GM19438 (cell line): ENCODE results near the gene STAT3.
"Not testable (repeated sequence)": the region's sequence is repeated elsewhere in the genome, so short reads cannot be mapped to it uniquely, and the experiment has no call there.

ENCODE experiments used
- ATAC-seq: cut with Tn5 transposase; IDR thresholded peaks from one replicate; pipeline ENCODE4 v1.9.1; 2021; ENCODE audit warnings: low read depth; ENCODE audit not compliant: unreplicated experiment

Gene STAT3

DNA sequence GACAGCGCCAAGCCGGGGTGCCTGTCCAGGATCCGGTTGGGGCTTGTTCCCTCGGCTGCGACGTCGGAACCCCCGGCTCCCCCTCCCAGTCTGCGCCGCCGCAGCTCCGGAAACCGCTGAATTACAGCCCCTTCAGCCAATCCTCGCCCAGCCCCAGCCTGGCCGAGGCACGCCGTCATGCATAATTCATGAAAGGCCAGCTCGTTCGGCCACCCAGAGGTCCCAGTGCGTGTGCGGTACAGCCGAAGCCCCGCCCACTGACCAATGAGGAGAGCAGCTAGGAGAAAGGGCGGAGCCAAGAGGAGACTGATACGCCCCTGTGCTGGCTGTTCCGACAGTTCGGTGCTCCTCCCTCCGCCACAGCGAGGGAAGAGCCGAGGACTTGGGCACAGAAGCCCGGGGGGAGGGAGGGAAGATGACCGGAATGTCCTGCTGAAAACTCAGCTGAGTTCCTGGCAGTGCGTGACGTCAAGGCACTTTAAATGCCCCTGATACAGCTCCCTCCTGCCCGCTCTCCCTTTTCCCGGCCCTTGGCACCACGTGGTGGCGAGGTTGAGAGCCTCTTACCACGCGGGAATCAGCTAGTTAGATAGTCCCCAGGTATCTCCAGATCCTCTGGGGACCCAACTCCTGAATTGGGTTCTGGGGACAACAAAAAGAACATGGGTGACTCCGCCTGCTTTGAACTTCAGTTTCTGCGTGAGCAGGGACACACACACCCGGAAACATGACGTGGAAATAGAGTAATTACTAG, at the start of gene STAT3:
STAT3 (minus strand) TSS at position 62 of the 754 bp plus-strand sequence. CDS start 39,926 bp downstream, outside the sequence.
- ATAC-seq, result peak; percentile 86

GRCh38 chr17:42436391-42436790, 48.1 kb upstream of the STAT3 start:
- ATAC-seq, result no peak

DNA sequence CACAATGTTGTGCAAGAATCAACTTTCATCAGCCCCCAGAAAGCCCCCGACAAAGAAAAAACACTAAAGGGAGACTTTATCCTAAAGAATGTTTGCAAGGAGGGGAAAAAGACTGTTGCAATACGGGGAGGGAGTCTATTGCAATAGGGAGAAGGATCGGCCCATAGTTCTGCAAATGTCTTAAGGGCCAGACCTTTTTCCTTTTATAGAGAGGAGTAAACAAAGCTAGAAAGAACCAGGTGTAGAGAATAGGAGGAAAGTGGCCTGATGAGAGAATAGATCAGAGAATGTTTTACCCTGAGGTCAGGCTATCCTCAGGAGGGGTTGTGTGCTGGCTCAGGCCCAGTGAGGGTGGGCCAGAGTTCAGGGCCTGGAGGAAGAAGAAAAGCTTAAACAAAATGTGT, 43.5 kb upstream of the STAT3 start:
- no peak for ATAC-seq

DNA sequence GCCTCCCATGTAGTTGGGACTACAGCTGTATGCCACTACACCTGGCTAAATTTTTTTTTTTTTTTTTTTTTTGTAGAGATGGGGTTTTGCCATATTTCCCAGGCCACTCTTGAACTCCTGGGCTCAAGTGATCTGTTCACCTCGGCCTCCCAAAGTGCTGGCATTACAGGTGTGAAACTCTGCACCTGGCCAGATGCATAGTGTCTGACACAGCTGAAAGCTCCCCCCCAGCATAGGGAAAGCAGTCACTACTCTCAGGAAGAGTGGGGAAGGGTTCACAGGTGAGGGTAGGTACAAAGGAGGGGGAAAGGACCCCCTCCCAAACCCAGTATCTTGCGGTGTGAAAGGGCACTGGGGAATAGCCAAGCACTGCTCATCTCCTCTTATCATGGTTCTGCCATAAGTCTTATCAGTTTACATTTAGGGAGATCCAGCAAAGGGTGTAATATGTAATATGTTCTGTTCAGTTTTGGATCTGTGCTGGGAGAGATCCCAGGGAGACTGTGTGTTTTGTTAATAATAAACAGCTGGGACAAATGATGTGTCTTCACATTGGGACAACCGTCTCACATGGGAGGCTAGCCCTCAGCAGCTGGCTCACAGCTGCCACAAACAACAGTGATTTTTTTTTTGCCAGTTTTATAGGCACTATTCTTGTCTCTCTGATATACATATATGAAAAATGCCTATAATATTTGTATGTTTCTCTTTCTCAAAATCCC, 41.6 kb upstream of the STAT3 start:
- no peak for ATAC-seq

DNA sequence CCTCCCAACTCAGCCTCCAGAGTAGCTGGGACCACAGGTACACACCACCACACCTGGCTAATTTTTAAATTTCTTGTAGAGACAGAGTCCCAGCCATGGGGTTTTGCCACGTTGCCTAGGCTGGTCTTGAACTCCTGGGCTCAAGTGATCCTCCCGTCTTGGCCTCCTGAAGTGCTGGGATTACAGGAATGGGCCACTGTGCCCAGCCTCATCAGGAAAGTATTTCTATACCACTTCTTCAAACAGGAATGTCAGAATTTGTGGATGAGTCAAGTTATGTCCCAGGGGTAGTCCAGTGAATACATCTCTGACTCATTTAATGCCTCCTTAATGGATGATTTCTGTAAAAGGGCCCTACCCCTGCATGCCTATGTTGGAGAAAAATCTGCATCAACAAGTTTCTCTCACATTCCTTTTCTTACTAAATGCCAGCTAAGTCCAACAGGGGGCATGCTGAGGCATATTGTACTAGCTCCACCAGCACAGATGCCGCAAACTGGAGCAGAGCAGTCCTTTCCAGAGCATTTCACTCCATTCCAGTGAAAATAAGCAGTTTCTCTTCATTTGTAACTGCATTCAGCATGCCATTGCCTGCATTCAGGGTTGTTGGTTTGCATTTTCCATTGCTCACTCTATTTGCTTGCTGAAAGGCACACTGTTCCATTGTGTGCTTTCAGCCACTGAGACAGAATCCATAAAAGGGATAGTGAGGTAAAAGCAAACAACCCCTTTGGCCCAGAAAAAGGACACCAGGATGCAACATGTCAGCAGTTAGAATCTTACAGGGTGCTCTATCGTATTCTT, 40.1 kb upstream of the STAT3 start:
- no peak for ATAC-seq

- no peak for ATAC-seq
These were observed 36.9 kb upstream of the STAT3 start for GRCh38 chr17:42424991-42425610.

DNA sequence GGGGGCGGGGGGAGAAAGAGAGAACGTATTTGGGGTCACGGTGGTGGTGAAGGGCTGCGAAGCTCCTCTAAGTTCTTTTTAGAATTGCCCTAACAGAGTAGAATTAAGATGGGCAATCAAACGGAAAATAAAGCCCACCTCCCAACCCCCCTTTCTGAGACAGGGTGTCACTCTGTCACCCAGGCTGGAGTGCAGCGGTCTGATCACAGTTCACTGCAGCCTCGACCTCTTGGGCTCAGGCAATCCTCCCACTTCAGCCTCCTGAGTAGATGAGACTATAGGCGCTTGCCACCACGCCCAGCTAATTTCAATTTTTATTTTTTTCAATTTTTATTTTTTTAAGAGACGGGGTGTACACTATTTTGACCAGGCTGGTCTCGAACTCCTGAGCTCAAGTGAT, 35.5 kb upstream of the STAT3 start:
- ATAC-seq, result no peak

GRCh38 chr17:42422958-42423712, 34.9 kb upstream of the STAT3 start, which contains the start of gene CAVIN1:
TSS of gene CAVIN1 (minus strand) at chr17:42423256. CDS start at chr17:42423097, 159 bp downstream.
- no peak for ATAC-seq

DNA sequence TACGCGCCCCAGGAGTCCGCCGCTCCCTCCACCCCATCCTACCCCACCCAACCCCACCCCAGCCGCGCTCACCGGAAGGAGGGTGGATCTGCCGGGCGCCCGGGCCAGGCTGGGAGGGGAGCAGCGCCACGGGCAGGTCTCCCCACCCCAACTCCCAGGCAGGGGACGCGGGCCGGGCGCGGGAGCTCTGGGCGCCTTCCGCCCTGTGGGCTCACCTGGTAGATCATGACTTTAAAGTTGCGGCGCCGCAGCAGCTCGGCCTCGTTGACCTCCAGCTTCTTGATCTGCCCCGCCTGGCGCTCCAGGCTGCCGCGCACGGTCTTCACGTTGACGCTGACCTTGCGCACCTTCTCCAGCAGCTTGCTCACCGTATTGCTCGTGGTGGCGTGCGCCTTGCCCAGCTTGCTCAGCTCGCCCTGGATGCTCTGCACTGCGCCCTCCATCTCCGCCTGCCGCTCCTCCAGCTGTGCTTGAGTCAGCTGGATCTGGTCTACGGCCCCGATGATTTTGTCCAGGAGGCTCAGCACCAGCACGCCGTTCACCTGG, 34.2 kb upstream of the STAT3 start:
- no peak for ATAC-seq

- ATAC-seq, result no peak
These were observed 33.5 kb upstream of the STAT3 start for GRCh38 chr17:42421507-42422338.

- ATAC-seq, result no peak
These were observed 32.9 kb upstream of the STAT3 start for GRCh38 chr17:42421136-42421506.

- ATAC-seq, result not testable (repeated sequence)
These were observed 29.7 kb upstream of the STAT3 start for GRCh38 chr17:42417981-42418380.

- ATAC-seq, result peak; percentile 66
These were observed 26.6 kb upstream of the STAT3 start for GRCh38 chr17:42414704-42415409.

- no peak for ATAC-seq
These were observed 25.3 kb upstream of the STAT3 start for GRCh38 chr17:42413464-42414040.

DNA sequence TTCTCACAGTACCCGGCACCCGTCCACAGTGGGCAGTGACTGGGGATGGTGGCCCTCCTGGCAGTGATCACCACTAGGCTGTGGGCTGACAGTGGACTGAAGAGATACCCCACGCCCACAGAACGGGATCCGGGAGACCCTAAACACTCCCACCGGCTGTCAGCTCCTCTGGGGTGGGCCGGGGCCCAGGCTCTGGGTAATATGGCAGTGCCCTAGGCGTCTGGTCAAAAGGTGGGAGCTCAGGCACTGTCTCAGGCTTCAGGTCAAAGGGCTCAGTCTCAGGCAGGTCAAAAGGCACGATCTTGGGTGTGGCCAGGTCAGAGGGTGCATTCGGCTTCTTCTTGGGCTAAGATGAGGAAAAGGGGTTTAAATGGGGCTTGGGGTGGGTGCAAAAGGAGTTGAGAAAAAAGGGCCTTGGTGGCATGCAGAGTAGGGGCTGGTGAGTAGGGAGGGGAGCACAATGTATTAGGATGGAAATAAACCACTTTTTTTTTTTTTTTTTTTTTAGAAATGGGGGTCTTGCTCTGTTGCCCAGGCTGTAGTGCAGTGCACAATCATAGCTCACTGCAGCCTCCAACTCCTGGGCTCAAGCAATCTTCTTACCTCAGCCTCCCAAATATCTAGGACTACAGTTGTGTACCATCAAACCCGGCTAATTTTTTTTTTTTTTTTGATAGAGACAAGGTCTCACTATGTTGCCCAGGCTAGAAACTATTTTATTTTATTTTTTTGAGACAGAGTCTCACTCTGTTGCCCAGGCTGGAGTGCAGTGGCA, 23.9 kb upstream of the STAT3 start:
- ATAC-seq, result no peak

- no peak for ATAC-seq
These were observed 23.1 kb upstream of the STAT3 start for GRCh38 chr17:42411361-42411760.

DNA sequence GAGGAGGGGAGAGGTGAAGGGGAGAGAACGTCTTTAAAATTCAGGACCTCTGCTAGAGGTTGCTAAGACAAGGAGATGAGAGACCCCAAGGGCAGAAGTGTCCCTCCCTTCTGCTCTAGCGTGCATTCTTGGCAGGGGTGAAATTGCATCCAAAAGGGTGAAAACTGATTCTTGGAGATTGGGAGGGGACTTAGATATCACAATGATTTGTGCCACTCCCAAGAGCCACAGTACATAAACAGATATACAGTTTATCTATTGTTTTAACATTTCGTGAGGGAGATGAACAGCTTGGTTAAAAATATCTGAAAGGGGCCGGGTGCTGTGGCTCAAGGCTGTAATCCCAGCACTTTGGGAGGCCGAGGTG, 22.1 kb upstream of the STAT3 start:
- no peak for ATAC-seq
